ENCODE results near the gene STUB1.

Gene STUB1

GRCh38 chr16:722835-723633, 42.8 kb downstream of the STUB1 start:
- peak in 1 of 51 donors; percentile 41 for DNase-seq

DNA sequence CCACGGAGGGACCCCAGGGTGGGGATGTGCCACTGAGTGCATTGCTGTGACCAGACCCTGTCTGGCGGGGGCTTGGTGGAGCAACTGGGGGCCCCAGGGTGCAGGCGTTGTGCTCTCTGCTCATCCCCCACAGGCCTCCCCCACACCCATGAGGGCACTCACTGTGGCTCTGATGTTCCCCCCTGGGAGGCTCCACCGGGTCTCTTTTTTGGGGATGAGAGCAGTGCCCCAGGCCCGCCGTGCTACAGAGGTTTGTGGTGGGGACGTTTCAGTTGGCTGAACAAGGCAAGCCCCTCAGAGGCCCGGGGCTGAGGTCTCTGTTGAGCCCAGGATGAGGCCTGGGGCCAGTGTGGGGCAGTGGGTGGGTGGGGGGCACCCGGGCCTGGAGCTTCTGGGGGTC, 43.5 kb downstream of the STUB1 start:
- no peak for DNase-seq

- no peak for DNase-seq
Measured at GRCh38 chr16:724188-725040, 44.2 kb downstream of the STUB1 start.

DNA sequence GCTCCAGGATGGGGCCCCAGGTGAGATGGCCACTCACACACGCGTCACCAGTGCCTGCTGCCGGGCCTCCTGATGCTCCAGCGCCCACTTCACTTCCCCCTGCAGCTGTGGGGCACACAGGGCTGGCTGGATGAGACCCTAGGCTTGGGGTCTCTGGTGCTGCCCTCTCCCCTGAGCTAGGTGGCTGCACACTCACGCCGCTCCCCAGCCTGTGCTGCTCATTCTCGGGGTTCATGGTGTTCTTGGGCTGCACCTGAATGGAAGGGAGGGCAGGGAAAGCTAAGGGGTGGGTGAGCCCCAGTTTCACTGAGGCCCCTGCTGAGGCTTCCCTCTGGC, 44.8 kb downstream of the STUB1 start:
- no peak for DNase-seq

- DNase-seq = no peak
Measured at GRCh38 chr16:725463-726187, 45.4 kb downstream of the STUB1 start.

DNA sequence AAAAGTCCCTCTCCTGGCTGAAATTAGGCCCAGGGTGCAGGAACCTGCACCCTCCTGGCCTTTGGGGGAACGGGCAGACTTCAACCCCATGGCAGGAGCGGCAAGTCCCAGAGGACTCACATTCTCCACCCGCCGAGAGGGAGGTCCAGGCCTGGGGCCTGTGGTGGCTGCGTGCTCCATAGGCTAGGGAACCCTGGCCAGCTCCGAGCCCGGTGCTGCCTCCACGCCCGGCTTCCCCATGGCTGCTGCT, 45.9 kb downstream of the STUB1 start:
- peak in 1 of 51 donors; percentile 6 for DNase-seq

GRCh38 chr16:726438-727290, 46.5 kb downstream of the STUB1 start, which contains the start of the genes CCDC78 and HAGHL:
Gene CCDC78, minus strand, starts transcription at chr16:726443. Its CDS starts 76 bp downstream, at chr16:726367.
Gene HAGHL, plus strand, starts transcription at chr16:727106. Its CDS starts 404 bp downstream, at chr16:727510.
- DNase-seq = peak in 46 of 51 donors; percentile 14 to 83 (median 53)

DNA sequence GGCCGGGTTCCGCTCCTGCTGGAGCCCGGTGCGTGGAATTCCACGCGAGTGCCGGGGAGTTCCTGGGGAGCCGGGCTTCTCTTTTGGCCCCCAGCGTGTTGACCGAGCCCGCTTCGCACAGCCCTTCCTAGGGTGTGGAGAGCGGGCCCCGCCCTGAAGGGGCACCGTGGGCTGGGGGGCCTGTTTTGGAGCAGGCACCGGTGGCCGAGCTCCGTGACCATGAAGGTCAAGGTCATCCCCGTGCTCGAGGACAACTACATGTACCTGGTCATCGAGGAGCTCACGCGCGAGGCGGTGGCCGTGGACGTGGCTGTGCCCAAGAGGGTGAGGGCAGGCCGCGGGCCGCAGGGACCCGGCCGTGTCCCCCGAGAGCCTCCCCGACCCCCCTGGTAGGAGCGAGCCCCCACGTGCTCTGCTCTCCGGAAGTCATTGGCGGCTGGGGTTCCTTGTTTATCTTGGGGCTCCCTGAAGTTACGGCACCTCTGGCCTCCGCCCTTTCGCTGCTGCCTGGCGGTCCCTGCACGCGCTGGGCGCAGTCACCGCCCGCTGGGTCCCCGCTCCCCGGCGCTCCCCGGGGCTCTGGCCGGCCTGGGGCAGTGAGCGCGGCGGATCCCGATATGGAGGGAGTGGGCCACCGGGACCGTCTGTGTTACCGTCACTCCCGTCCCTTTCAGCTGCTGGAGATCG, 47.2 kb downstream of the STUB1 start:
- DNase-seq = no peak

DNA sequence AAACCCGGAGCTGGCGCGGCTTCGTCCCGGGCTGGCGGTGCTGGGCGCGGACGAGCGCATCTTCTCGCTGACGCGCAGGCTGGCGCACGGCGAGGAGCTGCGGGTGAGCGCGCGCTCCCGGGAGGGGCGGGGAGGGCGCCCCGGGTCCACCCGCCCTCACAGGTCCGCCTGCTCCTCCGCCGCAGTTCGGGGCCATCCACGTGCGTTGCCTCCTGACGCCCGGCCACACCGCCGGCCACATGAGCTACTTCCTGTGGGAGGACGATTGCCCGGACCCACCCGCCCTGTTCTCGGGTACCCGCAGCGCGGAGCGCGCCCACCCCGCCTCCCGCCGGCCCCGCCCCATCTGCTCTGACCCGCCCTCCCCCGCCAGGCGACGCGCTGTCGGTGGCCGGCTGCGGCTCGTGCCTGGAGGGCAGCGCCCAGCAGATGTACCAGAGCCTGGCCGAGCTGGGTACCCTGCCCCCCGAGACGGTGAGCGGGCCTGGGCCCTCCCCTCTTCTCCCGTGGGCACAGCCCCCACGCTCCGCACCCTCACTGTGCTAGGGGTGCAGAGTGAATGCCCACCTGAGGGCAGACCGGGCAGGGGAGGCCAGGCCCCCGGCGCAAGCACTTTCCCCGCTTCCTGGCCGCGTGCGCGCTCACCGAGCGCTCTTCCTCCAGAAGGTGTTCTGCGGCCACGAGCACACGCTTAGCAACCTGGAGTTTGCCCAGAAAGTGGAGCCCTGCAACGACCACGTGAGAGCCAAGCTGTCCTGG, 48.1 kb downstream of the STUB1 start:
- DNase-seq = peak in 42 of 51 donors; percentile 13 to 86 (median 58)

GRCh38 chr16:728890-729744, 48.9 kb downstream of the STUB1 start:
- peak in 2 of 51 donors; percentile 42 to 43 for DNase-seq

GRCh38 chr16:729768-730665, 49.8 kb downstream of the STUB1 start:
- no peak for DNase-seq

DNA sequence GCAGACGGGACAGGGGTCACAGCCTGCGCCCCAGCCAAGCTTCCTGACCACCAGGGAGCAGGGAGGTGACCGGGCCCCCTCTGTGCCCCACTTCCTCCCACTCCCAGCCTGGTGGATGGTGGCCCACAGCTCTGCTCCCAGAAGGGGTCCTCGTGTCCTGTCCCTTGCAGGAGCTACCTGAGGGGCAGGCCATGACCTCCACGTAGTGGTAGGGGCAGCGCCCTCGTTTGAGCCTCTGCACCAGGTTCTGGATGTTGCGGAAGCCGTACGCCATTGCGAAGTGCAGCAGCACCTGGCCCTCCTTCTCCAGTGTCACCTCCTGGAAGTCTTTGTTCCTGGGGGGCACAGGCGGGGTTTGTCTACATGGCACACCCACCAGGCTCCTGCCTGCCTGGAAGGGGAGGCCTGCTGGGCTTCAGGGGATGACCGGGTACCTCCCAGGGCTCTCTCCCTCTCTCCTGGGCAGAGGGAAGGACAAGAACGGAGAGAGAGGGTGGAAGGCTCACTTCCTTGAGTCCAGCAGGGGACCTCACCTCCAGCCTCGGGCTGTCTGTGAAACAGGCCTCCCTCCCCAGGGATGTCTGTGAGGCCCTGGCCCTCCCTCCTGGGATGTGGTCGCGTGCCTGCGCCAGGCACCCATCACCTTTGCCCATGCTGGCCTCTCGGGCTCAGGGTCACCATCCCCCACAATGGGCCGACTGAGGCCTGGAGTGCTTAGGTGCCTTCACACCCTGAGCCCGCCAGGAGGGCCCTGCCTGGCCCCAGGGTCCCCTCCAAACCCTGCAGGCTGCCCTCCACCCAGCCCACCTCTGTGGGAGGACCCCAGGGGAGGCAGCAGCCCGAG, 50.7 kb downstream of the STUB1 start:
- no peak for DNase-seq

DNA sequence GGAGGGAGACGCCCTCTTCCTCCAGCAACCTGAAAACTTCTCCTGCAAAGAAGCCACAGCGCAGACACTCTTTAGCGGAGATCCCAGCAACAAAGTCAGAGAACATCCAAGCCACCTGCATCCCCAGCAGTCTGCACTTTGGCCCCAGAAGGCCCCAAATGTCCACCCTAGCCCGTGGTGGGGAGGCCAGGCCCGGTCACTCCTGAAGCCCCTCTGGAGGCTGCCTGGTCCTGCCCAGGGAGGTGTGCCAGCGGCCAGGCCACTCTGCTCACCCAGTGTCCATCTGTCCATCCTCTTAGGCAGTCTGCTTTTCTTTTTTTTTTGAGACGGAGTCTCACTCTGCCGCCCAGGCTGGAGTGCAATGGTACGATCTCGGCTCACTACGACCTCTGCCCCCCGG, 52.1 kb downstream of the STUB1 start:
- DNase-seq = no peak
